GM12891 (cell line): ENCODE data around the gene COQ5.

Source experiments
- PAX5 ChIP-seq: IDR thresholded peaks from 2 replicates; pipeline ENCODE4 v1.6.1; 2011; ENCODE audit warnings: low read length, moderate library complexity, mild to moderate bottlenecking; ENCODE audit not compliant: insufficient read depth, severe bottlenecking
- POLR2A ChIP-seq: IDR thresholded peaks from 2 replicates; pipeline ENCODE4 v1.6.1; 2011; ENCODE audit warnings: low read depth, low read length, control low read depth
- POLR2AphosphoS5 ChIP-seq: IDR thresholded peaks from 2 replicates; pipeline ENCODE4 v1.6.1; 2011; ENCODE audit warnings: low read depth, low read length, control low read depth
- POU2F2 ChIP-seq: IDR thresholded peaks from 2 replicates; pipeline ENCODE4 v1.6.1; 2011; ENCODE audit warnings: low read depth, mild to moderate bottlenecking, control low read depth, low read length, moderate library complexity
- TAF1 ChIP-seq: IDR thresholded peaks from 2 replicates; pipeline ENCODE4 v1.6.1; 2011; ENCODE audit warnings: low read depth, low read length, control low read depth

DNA sequence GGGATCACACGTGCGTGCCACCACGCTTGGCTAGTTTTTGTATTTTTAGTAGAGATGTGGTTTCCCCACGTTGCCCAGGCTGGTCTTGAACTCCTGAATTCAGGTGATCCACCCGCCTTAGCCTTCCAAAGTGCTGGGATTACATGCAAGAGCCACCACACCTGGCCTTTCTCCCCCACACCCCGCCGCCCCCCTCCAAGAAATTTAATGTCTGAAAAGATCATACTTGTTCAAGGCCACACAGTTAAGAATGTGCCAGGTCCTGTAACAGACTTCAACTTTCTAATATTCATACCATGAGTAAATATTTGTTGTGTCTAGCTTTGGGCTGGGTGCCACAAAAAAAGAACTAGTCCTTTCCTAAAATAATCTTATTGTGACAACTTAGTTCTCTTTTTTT lies 73.7 kb downstream of the COQ5 start:
- TF ChIP-seq POU2F2 (no peak), POLR2AphosphoS5 (no peak), PAX5 (no peak), POLR2A (no peak), TAF1 (no peak)
